Colonic mucosa (tissue), 4 donors: ENCODE measurements around the gene CACHD1. TPM values are rescaled to one million over a fixed set of nuclear protein-coding genes. Genes with fewer than 3 reads are reported as not detected.

Experiments
- DNase-seq: peaks from one replicate; pipeline ENCODE4 v3.0.0-alpha.2; 2020
- H3K27ac ChIP-seq: fragments of 200-600 bp; one replicate; pipeline ENCODE4 v1.8.0; 2021
- H3K27me3 ChIP-seq: fragments of 200-600 bp; one replicate; pipeline ENCODE4 v1.8.0; 2021
- H3K36me3 ChIP-seq: fragments of 200-600 bp; one replicate; pipeline ENCODE4 v1.8.0; 2021
- H3K4me1 ChIP-seq: fragments of 200-600 bp; one replicate; pipeline ENCODE4 v1.8.0; 2021; ENCODE audit warnings: mild to moderate bottlenecking
- H3K4me3 ChIP-seq: fragments of 200-600 bp; one replicate; pipeline ENCODE4 v1.8.0; 2021
- H3K9ac ChIP-seq, 2 donors: one replicate each; pipeline ENCODE4 v1.7.0; 2013; ENCODE audit warnings: control low read depth in 2 of 2, low read depth in 2 of 2, low read length in 2 of 2
- H3K9me3 ChIP-seq: fragments of 200-600 bp; one replicate; pipeline ENCODE4 v1.8.0; 2021
- intact Hi-C: fragments of 100-400 bp; cut with DNase I; formaldehyde crosslinking; loops from one replicate; pipeline ENCODE4 v1.14.1; 2022
- total RNA-seq, 2 donors: library from RNA; stranded (reverse); fragmentation: NEBNext Ultra II Directional in 1 of 2; extraction: Animal tissue kit (Norgen Biotek cat#: 25700) in 1 of 2; gene quantifications; one replicate each; pipeline ENCODE4 v1.2.1, GENCODE V29; 2021
- TF ChIP-seq, protein P1 (sequence below): fragments of 200-600 bp; IDR thresholded peaks from one replicate; pipeline ENCODE4 v1.8.0; 2022; ENCODE audit warnings: antibody characterized with exemption, mild to moderate bottlenecking
- donor health status: healthy.
- donor health status: DM: no; HTN: no; CAD: no.
- donor health status: DM: no; HTN: no; CAD: no.

The CACHD1 gene
- total RNA-seq: 1 to 10 TPM; 1.5 to 2.0 TPM

DNA sequence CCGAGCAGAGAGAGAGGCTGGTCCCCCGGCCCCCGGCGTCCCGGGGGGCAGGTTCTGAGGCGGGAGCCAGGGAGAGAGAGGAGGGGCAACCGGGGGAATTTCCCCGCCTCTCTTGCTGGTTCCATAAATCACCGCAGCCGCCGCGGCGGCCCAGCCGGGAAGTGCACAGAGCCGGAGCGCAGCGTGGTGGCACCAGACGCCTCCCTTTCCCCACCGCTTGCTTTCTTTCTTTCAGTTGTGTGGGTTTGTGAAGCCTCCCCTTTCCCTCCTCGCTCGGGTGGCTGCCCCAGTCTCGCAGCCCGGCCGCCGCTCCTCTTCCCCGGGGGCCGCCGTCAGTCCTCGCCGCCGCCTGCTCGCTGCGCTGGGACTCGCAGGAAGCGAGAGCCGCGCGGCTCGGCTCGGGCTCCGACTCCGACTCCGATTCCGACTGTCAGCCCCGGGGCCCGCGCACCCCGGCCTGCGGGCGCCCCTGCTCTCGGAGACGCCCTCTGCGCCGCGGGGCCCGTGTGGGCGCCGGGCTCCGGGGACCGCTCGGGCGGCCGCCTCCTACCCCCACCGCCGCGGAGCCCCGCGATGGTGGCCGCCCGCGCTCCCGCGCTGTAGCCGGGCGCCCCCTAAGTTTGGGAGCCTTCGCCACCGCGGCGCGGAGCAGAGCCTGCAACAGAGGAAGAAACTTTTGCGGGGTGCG is at the start of gene CACHD1:
TSS of gene CACHD1 (plus strand) at position 153 of the 688 bp plus-strand sequence. CDS start 616 bp downstream, outside the sequence.
- H3K9me3 ChIP-seq: no peaks in the 10 kb centered on the region
- TF ChIP-seq, protein P1, sequence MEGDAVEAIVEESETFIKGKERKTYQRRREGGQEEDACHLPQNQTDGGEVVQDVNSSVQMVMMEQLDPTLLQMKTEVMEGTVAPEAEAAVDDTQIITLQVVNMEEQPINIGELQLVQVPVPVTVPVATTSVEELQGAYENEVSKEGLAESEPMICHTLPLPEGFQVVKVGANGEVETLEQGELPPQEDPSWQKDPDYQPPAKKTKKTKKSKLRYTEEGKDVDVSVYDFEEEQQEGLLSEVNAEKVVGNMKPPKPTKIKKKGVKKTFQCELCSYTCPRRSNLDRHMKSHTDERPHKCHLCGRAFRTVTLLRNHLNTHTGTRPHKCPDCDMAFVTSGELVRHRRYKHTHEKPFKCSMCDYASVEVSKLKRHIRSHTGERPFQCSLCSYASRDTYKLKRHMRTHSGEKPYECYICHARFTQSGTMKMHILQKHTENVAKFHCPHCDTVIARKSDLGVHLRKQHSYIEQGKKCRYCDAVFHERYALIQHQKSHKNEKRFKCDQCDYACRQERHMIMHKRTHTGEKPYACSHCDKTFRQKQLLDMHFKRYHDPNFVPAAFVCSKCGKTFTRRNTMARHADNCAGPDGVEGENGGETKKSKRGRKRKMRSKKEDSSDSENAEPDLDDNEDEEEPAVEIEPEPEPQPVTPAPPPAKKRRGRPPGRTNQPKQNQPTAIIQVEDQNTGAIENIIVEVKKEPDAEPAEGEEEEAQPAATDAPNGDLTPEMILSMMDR: no peak
- intact Hi-C loops: no loop called here
- peaks cover 14% of the 10 kb centered on the region for H3K27me3 ChIP-seq
- H3K4me3 ChIP-seq: peak within 1 kb of the TSS; percentile 51
- H3K27ac ChIP-seq: peak within 1 kb of the TSS; percentile 26
- H3K36me3 ChIP-seq: no peaks in the 10 kb centered on the region
- peaks cover 4% of the 10 kb centered on the region for H3K4me1 ChIP-seq
- peak within 1 kb of the TSS; percentile 40 to 60 for H3K9ac ChIP-seq
- peak; percentile 75 for DNase-seq

DNA sequence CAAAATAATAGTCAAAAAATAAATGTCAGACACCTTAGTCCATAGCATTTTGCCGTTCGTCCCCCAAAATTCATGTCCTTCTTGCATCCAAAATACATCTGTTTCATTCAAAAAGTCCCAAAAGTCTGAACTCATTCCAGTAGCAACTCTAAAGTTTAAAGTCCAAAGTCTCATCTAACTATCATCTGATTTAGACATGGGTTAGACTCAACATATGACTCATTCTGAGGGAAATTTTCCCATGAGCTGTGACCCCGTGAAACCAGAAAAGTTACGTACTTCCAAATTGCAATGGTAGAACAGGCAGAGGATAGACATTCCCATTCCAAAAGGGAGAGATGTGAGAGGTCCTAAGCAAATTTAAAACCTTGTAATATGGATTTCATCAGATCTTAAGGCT is 48.6 kb upstream of the CACHD1 start:
- intact Hi-C loops: no loop called here
- no peaks in the 10 kb centered on the region for H3K27me3 ChIP-seq
- H3K4me1 ChIP-seq: no peaks in the 10 kb centered on the region
- TF ChIP-seq, protein P1: no peak
- no peak overlapping the region for H3K9ac ChIP-seq
- no peak for DNase-seq
- no peaks in the 10 kb centered on the region for H3K9me3 ChIP-seq
- no peak overlapping the region for H3K27ac ChIP-seq
- no peak overlapping the region for H3K4me3 ChIP-seq
- H3K36me3 ChIP-seq: no peaks in the 10 kb centered on the region

DNA sequence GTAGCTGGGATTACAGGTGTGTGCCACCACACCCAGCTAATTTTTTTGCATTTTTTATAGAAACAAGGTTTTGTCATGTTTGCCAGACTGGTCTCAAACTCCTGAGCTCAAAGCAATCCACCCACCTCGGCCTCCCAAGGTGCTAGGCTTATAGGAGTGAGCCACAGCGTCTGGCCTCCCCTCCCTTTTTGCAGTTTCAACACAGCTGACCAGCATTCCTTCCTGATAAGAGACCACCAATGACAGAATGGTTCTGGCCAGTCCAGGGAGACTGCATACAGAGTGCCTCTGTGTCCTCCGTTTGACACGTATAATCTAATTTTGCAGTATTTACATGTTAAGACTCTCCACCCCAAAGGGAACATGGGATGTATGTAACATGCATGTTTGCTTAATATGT is 46.4 kb upstream of the CACHD1 start:
- Histone ChIP-seq H3K36me3 (no peaks in the 10 kb centered on the region), H3K27me3 (no peaks in the 10 kb centered on the region), H3K4me1 (no peaks in the 10 kb centered on the region), H3K27ac (no peak overlapping the region), H3K4me3 (no peak overlapping the region), H3K9me3 (no peaks in the 10 kb centered on the region), H3K9ac (no peak overlapping the region)
- TF ChIP-seq, protein P1: no peak
- DNase-seq: no peak
- intact Hi-C loops: no loop called here

DNA sequence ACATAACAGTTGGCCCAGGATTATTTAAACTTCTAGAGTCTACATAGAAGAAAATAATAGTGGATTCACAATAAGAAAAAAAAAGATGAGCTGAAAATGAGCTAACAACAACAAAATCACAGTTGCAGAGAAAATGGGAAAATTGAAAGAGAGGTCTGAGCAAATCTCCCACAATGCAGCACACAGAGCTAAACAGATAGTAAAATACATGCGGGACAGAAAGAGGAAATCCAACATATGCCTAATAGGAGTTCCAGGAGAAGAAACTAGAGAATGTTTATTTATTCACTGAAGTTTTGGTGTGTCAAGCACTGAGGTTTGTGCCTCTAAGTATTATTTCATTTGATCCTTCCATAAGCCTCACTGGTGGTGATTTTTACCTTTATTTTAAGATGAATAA is 45.5 kb upstream of the CACHD1 start:
- H3K27me3 ChIP-seq: no peaks in the 10 kb centered on the region
- intact Hi-C loops: no loop called here
- no peak overlapping the region for H3K9ac ChIP-seq
- no peak for DNase-seq
- no peak overlapping the region for H3K27ac ChIP-seq
- H3K9me3 ChIP-seq: no peaks in the 10 kb centered on the region
- TF ChIP-seq, protein P1: no peak
- no peak overlapping the region for H3K4me3 ChIP-seq
- H3K36me3 ChIP-seq: no peaks in the 10 kb centered on the region
- H3K4me1 ChIP-seq: no peaks in the 10 kb centered on the region

DNA sequence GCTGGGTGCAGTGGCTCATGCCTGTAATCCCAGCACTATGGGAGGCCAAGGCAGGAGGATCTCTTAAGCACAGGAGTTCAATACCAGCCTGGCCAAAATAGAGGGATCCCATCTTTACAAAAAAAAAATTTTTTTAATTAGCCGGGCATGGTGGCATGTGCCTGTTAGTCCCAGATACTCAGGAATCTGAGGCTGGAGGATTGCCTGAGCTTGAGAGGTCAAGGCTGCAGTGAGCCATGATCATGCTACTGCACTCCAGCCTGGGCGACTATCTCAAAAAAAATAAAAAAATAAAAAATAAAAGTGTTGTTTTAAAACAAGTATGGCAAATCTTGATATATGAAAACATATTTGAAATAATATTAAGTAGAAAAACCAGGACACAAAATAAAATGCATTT is 44.4 kb upstream of the CACHD1 start:
- DNase-seq: no peak
- Histone ChIP-seq H3K9me3 (no peaks in the 10 kb centered on the region), H3K36me3 (no peaks in the 10 kb centered on the region), H3K27ac (no peak overlapping the region), H3K27me3 (no peaks in the 10 kb centered on the region), H3K9ac (no peak overlapping the region), H3K4me3 (no peak overlapping the region), H3K4me1 (no peaks in the 10 kb centered on the region)
- TF ChIP-seq, protein P1: no peak
- intact Hi-C loops: no loop called here
